Right ventricle myocardium superior (tissue), 1 donor: ENCODE data around the gene RDH13. TPM values are rescaled to one million over a fixed set of nuclear protein-coding genes. Genes with fewer than 3 reads are reported as not detected.
"Not testable (repeated sequence)": the region's sequence is repeated elsewhere in the genome, so short reads cannot be mapped to it uniquely, and the experiment has no call there.

Experiments used
- ATAC-seq: fragments of 200-7000 bp; cut with Tn5 transposase; one replicate; pipeline ENCODE4 v1.9.1; 2020; ENCODE audit warnings: mild to moderate bottlenecking; ENCODE audit not compliant: poor library complexity
- DNase-seq: peaks from one replicate; pipeline ENCODE4 v3.0.0-alpha.2; 2020
- intact Hi-C: fragments of 100-400 bp; cut with DNase I; formaldehyde crosslinking; loops from one replicate; pipeline ENCODE4 v1.11.2; 2022
- long read RNA-seq: library from polyadenylated mRNA; unstranded; transcript quantifications from one replicate; pipeline ENCODE4 v2.0.0, GENCODE V29; 2021
- total RNA-seq: library from RNA; stranded (reverse); fragmentation: NEBNext Ultra II Directional; extraction: Animal tissue kit (Norgen Biotek cat#: 25700); gene quantifications from one replicate; pipeline ENCODE4 v1.2.1, GENCODE V29; 2021
- donor health status: DM: no; HTN: yes; CAD: no; lungs with severe emphysema.

The RDH13 gene, protein sequence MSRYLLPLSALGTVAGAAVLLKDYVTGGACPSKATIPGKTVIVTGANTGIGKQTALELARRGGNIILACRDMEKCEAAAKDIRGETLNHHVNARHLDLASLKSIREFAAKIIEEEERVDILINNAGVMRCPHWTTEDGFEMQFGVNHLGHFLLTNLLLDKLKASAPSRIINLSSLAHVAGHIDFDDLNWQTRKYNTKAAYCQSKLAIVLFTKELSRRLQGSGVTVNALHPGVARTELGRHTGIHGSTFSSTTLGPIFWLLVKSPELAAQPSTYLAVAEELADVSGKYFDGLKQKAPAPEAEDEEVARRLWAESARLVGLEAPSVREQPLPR
- 45.6 TPM for total RNA-seq
- long read RNA-seq, transcript RDH13-223 (7 exons, 1,931 nt): major isoform, 89 of 106 reads
- long read RNA-seq, partial matches to known transcripts: 7 of 106 reads
- long read RNA-seq, other reads (novel, unspliced or antisense): 10 of 106 reads

DNA sequence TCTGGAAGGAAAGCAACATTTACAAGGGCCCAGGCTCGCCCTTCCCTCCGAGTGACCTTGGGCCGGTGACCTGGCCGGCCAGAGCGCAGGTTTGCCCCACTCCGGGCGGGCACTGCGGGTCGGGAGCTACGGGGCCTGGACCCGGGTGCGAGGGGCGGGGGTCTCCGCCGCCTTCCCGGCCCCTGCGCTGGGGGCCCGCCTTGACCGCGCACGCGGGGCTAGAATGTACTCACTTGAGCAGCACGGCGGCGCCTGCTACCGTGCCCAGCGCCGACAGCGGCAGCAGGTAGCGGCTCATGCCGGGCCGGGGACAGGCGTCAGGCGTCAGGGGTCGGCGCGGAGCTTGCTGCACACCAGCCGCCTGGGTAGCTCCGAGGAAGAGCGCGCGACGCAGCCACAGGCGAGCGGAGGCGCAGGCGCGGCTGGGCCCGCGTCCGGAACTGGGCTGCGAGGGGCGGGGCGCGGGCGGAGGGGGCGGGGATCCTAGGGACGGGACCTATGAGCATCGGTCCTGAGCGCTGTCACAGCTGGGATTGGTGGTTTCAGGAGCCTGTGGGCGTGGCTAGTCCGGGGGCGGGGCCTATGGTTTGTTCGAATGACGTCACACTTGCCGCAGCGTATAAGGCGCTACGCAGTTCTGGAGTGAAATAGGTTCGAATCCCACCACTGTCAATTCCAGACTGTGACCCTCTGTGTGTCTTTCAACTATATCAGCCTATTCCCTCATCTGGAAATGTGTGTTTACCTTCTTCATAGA lies at the start of gene RDH13:
Gene RDH13 (minus strand): TSS at position 414 of the 757 bp plus-strand sequence. CDS start 116 bp downstream, at position 298.
- DNase-seq (peak; percentile 99), ATAC-seq (peak; percentile 100)
- intact Hi-C loops: no loop called here

DNA sequence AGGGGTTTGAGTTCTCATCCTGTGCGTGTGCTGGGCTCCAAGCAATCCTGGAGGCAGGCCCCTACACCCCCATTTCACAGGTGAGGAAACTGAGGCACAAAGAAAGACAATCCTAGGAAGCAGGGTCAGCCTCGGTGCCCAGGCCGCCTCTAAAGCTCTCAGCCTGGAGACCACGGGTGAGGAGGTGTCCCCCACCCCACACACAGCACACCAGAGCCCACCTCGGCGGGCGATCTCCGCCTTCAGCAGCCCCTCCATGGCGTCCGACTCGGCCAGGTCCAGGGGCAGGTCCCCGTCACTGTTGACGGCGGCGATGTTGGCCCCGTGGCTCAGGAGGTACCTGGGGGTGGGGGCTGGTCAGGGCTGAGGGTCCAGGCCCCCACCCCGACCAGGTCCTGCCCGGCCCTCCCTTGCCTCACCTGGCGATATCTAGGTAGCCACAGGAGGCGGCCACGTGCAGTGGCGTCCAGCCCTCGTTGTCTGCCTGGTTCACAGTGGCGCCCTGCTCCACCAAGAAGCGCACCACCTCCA lies 49.4 kb upstream of the RDH13 start:
- intact Hi-C loops: no loop called here
- ATAC-seq (no peak), DNase-seq (no peak)

DNA sequence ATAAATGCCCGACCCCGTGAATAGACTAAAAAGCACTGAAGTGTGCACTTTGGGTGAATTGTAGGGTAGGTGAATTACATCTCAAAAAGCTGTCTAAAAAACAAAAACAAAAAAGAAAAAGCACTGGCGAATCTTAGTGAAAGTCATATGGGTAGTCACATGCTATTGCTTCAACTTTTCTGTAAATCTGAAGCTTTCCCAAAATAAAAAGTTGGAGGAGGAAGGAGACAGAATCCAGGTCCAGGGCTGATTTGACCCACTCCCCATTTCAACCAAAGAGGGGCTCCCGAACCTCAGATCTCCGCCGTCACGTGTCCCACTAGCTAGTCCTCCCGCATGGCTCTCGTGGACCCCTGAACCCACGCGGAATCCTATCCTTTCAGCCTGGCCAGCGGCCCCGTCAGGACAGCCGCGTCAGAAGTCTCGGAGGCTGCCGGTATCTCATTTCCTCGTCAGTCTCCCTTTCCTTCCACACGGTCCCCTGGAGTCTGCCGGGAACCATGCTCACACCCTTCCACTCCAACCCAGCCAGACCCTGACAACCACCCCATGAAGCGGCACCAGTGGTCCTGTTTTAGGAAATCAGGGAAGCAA lies 48.4 kb upstream of the RDH13 start:
- DNase-seq: no peak
- no peak for ATAC-seq
- intact Hi-C loops: no loop called here

GRCh38 chr19:55109527-55110291 lies 46.8 kb upstream of the RDH13 start:
- intact Hi-C loops: no loop called here
- ATAC-seq (no peak), DNase-seq (no peak)

DNA sequence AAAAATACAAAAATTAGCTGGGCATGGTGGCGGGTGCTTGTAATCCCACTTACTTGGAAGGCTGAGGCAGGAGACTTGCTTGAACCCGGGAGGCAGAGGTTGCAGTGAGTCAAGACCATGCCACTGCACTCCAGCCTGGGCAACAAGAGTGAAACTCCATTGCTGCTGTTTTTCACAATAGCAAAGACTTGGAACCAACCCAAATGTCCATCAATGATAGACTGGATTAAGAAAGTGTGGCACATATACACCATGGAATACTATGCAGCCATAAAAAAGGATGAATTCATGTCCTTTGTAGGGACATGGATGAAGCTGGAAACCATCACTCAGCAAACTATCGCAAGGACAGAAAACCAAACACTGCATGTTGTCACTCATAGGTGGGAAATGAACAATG lies 44.3 kb upstream of the RDH13 start:
- intact Hi-C loops, ATAC-seq, DNase-seq: not testable (repeated sequence)

GRCh38 chr19:55106591-55106990 lies 43.6 kb upstream of the RDH13 start:
- ATAC-seq: no peak
- intact Hi-C loops: no loop called here
- DNase-seq: no peak

DNA sequence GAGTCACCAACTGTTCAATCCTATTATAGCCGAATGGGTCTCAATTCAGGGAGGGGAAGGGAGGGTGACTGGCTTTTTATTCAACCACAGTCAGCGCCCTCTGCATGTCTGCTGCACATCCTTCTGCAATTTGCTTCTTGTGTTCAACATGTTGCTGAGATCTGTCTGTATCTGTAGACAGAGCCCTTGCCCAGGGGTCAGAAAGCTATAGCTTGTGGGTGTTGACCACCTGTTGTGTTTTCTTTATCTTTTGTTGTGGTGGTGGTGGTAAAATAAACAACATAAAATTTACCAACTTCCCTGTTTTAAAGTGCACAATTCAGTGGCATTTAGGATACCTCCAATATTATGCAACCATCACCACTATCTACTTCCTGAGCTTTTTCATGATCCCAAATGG lies 42.3 kb upstream of the RDH13 start:
- intact Hi-C loops: no loop called here
- DNase-seq: no peak
- ATAC-seq: no peak

GRCh38 chr19:55103190-55103589 lies 40.2 kb upstream of the RDH13 start:
- intact Hi-C loops: no loop called here
- ATAC-seq (no peak), DNase-seq (no peak)

- DNase-seq: no peak
- no peak for ATAC-seq
- intact Hi-C loops: no loop called here
Observed at GRCh38 chr19:55101261-55101660, 38.3 kb upstream of the RDH13 start.

DNA sequence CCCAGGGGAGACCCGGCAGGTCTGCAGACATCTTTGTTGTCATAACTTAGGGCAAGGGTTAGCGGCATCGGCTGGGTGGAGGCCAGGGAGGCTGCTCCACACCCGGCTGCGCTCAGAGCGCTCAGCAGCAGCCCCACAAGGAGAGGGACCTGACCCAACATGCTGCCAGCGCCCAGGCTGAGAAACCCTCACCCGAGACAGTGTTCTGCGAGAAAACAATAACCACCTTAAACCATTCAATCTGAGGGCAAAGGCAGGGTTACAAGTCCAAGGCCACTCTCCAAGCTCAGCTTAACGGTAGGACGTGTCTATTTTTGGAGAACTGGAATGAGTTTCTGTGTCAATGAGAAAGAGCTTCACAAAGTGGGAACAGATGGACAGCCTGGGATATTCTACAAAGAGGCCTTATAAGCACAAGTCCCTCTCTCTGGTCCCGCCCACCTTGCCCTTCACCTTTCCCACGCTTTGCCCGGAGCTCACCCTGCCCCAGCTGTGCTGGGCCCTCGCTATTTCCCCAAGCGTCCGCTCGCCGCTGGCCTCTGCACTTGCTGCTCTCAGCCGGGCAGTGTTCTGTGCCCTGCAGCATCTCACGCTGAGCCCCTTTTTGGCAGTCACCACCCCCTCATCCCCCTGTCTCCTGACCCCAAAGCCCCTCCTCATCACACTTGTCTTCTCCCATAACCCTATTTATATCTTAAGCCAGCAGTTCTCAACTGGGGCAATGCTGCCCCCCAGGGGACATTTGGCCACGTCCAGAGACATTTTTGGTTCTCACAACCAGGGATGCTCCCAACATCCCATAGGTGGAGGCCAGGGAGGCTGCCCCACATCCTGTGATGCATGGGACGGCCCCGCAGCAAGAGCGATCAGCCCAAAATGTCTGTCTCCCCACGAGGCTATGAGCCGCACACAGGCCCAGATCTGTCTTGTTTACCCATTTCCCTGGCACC lies 36.9 kb upstream of the RDH13 start:
- intact Hi-C loops: no loop called here
- ATAC-seq (peak; percentile 47), DNase-seq (peak; percentile 55)

DNA sequence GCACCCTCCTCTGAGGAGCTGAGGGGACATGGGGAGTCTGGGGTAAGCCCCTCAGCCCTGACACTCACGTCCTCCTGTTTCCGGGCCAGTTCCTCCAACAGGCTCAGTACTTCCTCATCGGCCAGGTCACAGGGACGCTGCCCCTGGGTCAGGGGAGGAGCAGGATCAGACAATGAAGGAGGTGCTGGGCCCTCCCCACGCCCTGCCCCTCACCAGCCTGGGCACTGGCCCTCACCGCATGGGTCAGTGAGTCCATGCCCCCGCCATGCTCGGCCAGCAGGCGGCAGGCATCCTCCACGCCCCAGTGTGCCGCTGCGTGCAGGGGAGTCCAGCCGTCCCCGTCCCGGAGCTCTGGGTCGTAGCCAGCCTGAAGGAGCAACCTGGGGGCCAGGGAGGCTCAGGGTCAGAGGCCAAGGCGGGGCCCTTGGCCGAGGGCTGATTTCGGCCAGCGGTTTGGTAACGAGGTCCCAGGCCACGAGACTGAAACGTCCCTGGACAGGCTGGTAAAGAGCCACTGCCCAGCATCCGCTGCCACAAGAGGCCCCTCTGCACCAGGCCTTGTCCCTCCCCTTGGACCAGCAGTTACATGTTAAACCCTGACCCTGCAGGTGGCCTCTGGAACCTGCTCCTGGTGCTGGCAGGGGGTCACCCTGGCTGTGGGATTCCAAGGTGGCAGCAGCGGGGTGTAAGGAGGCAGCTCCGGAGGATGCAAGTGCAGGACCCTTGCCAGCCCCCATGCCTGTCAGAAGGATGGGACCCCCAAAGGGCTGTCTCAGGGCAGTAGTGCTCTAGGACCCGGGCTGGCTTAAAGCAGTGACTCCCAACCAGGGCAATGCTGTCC lies 36.0 kb upstream of the RDH13 start:
- DNase-seq (peak; percentile 40), ATAC-seq (peak; percentile 24)
- intact Hi-C loops: no loop called here

DNA sequence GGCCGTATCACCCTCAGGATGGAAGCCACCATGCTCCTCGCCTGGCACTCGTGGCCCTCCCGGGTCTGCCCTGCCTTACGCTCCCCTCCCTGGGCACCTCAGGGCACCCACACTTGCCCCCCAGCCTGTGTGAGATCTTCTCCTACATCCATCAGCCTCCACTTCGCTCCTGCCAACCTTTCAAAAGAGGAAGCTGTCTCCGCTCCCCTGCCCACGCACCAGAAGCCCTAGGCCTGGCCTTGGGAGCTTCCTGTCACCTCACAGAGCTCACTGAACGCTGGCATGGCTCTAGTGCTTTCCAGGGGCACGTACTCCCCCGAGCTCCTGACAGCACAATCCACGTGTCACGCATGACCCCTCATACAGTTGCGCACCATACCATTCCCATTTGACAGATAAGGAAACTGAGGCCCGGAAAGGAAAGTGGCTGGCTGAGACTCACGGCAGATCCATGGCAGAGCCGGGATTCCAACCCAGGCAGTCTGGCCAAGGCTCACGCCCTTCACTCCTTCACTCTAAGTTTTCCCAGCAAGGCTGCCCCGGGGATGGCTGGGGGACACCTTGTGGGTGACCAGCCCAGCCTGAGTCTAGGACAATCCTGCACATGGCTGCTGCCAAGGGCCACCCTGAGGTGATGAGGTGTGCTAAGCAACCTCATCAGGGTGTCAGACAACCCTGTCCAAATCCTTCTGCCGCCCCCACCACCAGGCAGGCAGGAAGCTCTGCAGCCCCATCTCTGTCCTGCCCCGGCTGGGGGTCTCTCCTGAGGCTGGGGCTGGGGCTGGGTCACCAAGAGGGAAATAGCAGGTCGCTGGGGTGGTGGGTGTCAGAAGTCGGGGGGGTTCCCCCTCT lies 35.1 kb upstream of the RDH13 start:
- intact Hi-C loops: no loop called here
- ATAC-seq: no peak
- no peak for DNase-seq

DNA sequence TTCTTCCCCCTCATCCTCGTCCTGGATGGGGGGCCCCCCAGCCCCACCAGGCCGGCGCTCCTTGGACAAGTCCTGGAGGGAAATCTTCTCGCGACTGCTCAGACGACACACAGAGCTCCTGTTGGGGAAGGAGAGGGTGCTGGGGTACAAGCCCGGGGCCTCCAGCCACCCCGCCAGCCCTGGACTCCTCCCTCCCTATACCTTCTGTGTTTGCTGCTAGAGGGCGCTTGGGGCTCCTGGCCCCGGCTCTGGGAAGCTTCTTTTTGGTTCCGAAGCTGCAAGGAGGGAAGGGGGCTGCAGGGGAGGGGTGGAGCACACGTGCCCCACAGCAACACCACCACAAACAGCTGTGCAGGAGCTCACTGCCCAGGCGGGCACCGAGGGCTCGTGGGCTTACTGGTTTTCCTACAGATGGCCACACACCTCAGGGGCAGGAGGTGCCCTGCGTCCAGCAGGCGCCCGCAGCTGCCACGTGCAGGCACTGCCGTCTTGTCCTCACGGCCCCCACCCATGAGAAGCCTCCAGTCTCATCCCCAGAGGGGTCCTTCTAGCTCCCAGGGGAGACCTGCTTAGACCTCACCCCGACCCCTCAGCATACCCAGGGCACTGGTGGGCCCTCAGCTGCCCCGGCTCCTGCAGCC lies 33.2 kb upstream of the RDH13 start:
- no peak for DNase-seq
- ATAC-seq: no peak
- intact Hi-C loops: no loop called here

DNA sequence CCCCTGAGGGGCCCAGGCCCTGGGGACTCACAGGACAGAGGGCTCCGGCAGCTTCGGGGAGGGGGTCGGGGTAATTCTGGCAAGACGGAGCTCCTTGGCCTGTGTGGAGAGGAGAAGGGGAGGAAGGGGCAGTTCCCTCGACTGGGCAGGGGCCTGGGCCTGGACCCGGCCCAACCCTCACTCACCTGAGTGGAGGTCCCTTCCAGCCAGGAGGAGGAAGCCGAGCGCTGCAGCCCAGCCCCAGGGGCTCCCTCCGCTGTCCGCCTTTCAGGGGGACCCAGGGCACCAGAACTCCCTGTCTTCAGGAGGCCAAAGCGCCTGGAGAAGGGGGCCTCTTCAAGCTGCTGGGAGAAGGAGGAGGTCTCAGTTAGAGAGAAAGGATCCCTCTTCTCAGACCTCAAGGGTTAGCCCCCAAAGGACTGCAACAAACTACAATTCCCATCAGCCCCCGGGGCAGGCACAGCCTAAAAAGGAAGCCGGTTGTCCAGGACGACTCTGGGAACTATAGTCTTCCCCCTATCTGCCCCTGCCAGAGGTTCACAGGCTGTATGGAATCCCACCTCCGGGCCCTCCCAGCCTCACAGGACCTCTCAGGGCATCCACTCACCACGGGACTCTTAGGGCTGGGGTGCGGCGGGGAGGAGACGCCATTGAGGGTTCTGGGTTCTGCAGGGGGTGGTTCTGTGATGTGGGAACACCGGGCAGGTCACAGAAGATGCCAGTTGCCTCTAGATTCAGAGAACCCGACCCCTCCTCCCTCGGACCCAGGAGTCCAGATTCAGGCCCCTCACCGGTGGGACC lies 32.5 kb upstream of the RDH13 start:
- DNase-seq (no peak), ATAC-seq (no peak)
- intact Hi-C loops: no loop called here
